ENCODE measurements around the gene ANKRD44.

ANKRD44 gene

DNA sequence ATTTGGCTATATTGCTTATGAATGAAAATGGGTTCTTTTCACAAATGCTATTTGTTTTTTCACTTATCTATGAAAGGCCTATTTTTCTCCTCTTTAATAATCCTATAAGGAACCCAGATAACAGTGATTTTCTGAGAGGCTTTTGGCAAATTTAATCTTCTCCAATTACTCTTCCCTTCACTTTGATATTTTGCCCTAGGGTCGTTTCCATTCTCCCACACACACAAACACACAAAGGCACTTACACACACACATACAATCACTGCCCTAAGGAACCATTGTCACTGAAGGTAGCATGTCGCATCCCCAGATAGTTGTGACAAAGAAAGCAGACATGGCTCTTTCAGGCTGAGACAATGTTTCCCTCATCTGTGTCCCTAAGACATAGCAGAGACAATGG lies 213.9 kb downstream of the ANKRD44 start:
- H3K27me3 ChIP-seq (ENCODE audit: insufficient read depth, insufficient read length): no peaks in the 10 kb centered on the region
- no peaks in the 10 kb centered on the region for H3K4me1 ChIP-seq (ENCODE audit: insufficient read depth, insufficient read length)
- H3K36me3 ChIP-seq (ENCODE audit: insufficient read depth, insufficient read length, low read length): no peaks in the 10 kb centered on the region
- no peak overlapping the region for H3K9ac ChIP-seq (ENCODE audit: insufficient read length, low read depth)
- H3K4me3 ChIP-seq (ENCODE audit: insufficient read length, low read depth): no peak overlapping the region
- TF ChIP-seq YY1 (IDR thresholded peaks at IDR 0.05; ENCODE audit: insufficient read depth, insufficient read length): no peak
- TF ChIP-seq SUZ12 (IDR thresholded peaks at IDR 0.05; ENCODE audit: extremely low read depth, insufficient read depth, insufficient read length): no peak
- no peak for TF ChIP-seq ZNF274 (IDR thresholded peaks at IDR 0.05; ENCODE audit: low read depth, low read length)
- no peak for DNase-seq (ENCODE audit: low read depth, low spot score)
- H3K9me3 ChIP-seq (ENCODE audit: insufficient read depth, low read length): no peaks in the 10 kb centered on the region

GRCh38 chr2:197092431-197092830 lies 218.1 kb downstream of the ANKRD44 start:
- no peaks in the 10 kb centered on the region for H3K36me3 ChIP-seq (ENCODE audit: insufficient read depth, insufficient read length, low read length)
- no peak for TF ChIP-seq YY1 (IDR thresholded peaks at IDR 0.05; ENCODE audit: insufficient read depth, insufficient read length)
- no peaks in the 10 kb centered on the region for H3K27me3 ChIP-seq (ENCODE audit: insufficient read depth, insufficient read length)
- H3K4me3 ChIP-seq (ENCODE audit: insufficient read length, low read depth): no peak overlapping the region
- H3K9me3 ChIP-seq (ENCODE audit: insufficient read depth, low read length): no peaks in the 10 kb centered on the region
- no peak overlapping the region for H3K9ac ChIP-seq (ENCODE audit: insufficient read length, low read depth)
- H3K4me1 ChIP-seq (ENCODE audit: insufficient read depth, insufficient read length): no peaks in the 10 kb centered on the region
- no peak for DNase-seq (ENCODE audit: low read depth, low spot score)

DNA sequence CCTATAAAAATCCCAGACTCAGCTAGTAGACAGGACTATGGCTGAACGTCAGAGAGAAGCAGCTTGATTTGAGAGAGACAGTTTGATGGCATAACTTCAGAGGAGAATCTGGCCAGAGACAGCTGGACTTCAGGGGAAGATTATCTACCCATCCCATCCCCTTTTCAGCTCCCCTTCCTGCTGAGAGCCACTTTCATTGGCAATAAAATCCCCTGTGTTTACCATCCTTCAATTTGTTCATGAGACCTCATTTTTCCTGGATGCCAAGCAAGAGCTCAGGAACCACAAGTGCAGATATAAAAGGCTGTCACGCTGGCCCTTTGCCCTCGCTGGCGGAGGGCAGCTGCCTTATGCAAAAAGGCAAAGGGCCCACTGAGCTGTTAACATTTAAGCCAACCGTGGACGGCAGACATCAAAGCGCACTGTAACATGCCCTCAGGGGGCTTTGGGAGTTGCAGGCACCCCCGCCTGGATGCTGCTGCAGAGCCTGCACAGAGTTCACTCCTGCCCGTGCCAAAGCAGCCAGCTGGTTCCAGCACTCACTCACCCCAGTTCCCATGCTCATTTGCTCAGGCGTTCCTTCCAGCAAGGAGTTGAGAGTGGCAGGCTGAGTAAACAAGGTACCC lies 219.7 kb downstream of the ANKRD44 start:
- TF ChIP-seq SUZ12 (IDR thresholded peaks at IDR 0.05; ENCODE audit: extremely low read depth, insufficient read depth, insufficient read length): no peak
- no peak for DNase-seq (ENCODE audit: low read depth, low spot score)
- Histone ChIP-seq H3K36me3 (ENCODE audit: insufficient read depth, insufficient read length, low read length) (no peaks in the 10 kb centered on the region), H3K27me3 (ENCODE audit: insufficient read depth, insufficient read length) (no peaks in the 10 kb centered on the region), H3K9ac (ENCODE audit: insufficient read length, low read depth) (peak overlapping the region; percentile 25), H3K4me1 (ENCODE audit: insufficient read depth, insufficient read length) (no peaks in the 10 kb centered on the region), H3K9me3 (ENCODE audit: insufficient read depth, low read length) (no peaks in the 10 kb centered on the region), H3K4me3 (ENCODE audit: insufficient read length, low read depth) (no peak overlapping the region)

- Histone ChIP-seq H3K36me3 (ENCODE audit: insufficient read depth, insufficient read length, low read length) (no peaks in the 10 kb centered on the region), H3K27me3 (ENCODE audit: insufficient read depth, insufficient read length) (no peaks in the 10 kb centered on the region), H3K9me3 (ENCODE audit: insufficient read depth, low read length) (no peaks in the 10 kb centered on the region), H3K4me3 (ENCODE audit: insufficient read length, low read depth) (no peak overlapping the region), H3K9ac (ENCODE audit: insufficient read length, low read depth) (no peak overlapping the region), H3K4me1 (ENCODE audit: insufficient read depth, insufficient read length) (no peaks in the 10 kb centered on the region)
- no peak for DNase-seq (ENCODE audit: low read depth, low spot score)
- TF ChIP-seq SUZ12 (IDR thresholded peaks at IDR 0.05; ENCODE audit: extremely low read depth, insufficient read depth, insufficient read length): no peak
These were observed 220.9 kb downstream of the ANKRD44 start for GRCh38 chr2:197089655-197090054.

- Histone ChIP-seq H3K9me3 (ENCODE audit: insufficient read depth, low read length) (no peaks in the 10 kb centered on the region), H3K4me3 (ENCODE audit: insufficient read length, low read depth) (no peak overlapping the region), H3K9ac (ENCODE audit: insufficient read length, low read depth) (no peak overlapping the region), H3K27me3 (ENCODE audit: insufficient read depth, insufficient read length) (no peaks in the 10 kb centered on the region), H3K36me3 (ENCODE audit: insufficient read depth, insufficient read length, low read length) (no peaks in the 10 kb centered on the region), H3K4me1 (ENCODE audit: insufficient read depth, insufficient read length) (no peaks in the 10 kb centered on the region)
- DNase-seq (ENCODE audit: low read depth, low spot score): no peak
- TF ChIP-seq SUZ12 (IDR thresholded peaks at IDR 0.05; ENCODE audit: extremely low read depth, insufficient read depth, insufficient read length) (no peak), YY1 (IDR thresholded peaks at IDR 0.05; ENCODE audit: insufficient read depth, insufficient read length) (no peak), ZNF274 (IDR thresholded peaks at IDR 0.05; ENCODE audit: low read depth, low read length) (no peak)
These were observed 221.9 kb downstream of the ANKRD44 start for GRCh38 chr2:197088694-197089093.

- H3K9ac ChIP-seq (ENCODE audit: insufficient read length, low read depth): no peak overlapping the region
- H3K9me3 ChIP-seq (ENCODE audit: insufficient read depth, low read length): no peaks in the 10 kb centered on the region
- no peaks in the 10 kb centered on the region for H3K36me3 ChIP-seq (ENCODE audit: insufficient read depth, insufficient read length, low read length)
- DNase-seq (ENCODE audit: low read depth, low spot score): no peak
- no peaks in the 10 kb centered on the region for H3K27me3 ChIP-seq (ENCODE audit: insufficient read depth, insufficient read length)
- TF ChIP-seq SUZ12 (IDR thresholded peaks at IDR 0.05; ENCODE audit: extremely low read depth, insufficient read depth, insufficient read length) (no peak), YY1 (IDR thresholded peaks at IDR 0.05; ENCODE audit: insufficient read depth, insufficient read length) (no peak), ZNF274 (IDR thresholded peaks at IDR 0.05; ENCODE audit: low read depth, low read length) (no peak)
- no peak overlapping the region for H3K4me3 ChIP-seq (ENCODE audit: insufficient read length, low read depth)
- H3K4me1 ChIP-seq (ENCODE audit: insufficient read depth, insufficient read length): no peaks in the 10 kb centered on the region
These were observed 224.1 kb downstream of the ANKRD44 start for GRCh38 chr2:197086500-197086899.

GRCh38 chr2:197085665-197086064 lies 224.9 kb downstream of the ANKRD44 start:
- Histone ChIP-seq H3K4me3 (ENCODE audit: insufficient read length, low read depth) (no peak overlapping the region), H3K4me1 (ENCODE audit: insufficient read depth, insufficient read length) (no peaks in the 10 kb centered on the region), H3K27me3 (ENCODE audit: insufficient read depth, insufficient read length) (no peaks in the 10 kb centered on the region), H3K9me3 (ENCODE audit: insufficient read depth, low read length) (no peaks in the 10 kb centered on the region), H3K36me3 (ENCODE audit: insufficient read depth, insufficient read length, low read length) (no peaks in the 10 kb centered on the region), H3K9ac (ENCODE audit: insufficient read length, low read depth) (no peak overlapping the region)
- no peak for TF ChIP-seq ZNF274 (IDR thresholded peaks at IDR 0.05; ENCODE audit: low read depth, low read length)
- TF ChIP-seq SUZ12 (IDR thresholded peaks at IDR 0.05; ENCODE audit: extremely low read depth, insufficient read depth, insufficient read length): no peak
- TF ChIP-seq YY1 (IDR thresholded peaks at IDR 0.05; ENCODE audit: insufficient read depth, insufficient read length): no peak
- no peak for DNase-seq (ENCODE audit: low read depth, low spot score)

DNA sequence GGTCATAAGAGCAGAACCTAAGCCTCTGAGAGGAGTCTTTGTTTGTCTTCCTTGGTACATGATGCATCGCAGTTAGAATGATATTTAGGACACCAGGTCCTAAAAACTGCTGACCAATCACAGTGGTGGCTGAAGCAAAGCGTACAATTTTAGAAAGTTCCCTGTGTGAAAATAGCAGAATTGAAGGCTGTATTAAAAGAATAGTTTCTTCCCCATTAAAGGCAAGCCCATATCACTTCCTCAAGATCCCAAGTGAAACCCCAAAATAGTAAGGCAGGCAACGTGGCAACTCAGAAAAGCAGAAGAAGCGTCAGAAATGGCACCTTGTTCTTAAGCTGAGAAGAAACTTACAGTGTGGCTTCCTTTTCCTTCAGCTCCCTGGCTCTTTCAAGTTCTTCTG lies 229.3 kb downstream of the ANKRD44 start:
- Histone ChIP-seq H3K27me3 (ENCODE audit: insufficient read depth, insufficient read length) (no peaks in the 10 kb centered on the region), H3K9ac (ENCODE audit: insufficient read length, low read depth) (no peak overlapping the region), H3K4me3 (ENCODE audit: insufficient read length, low read depth) (no peak overlapping the region), H3K4me1 (ENCODE audit: insufficient read depth, insufficient read length) (no peaks in the 10 kb centered on the region), H3K9me3 (ENCODE audit: insufficient read depth, low read length) (no peaks in the 10 kb centered on the region), H3K36me3 (ENCODE audit: insufficient read depth, insufficient read length, low read length) (no peaks in the 10 kb centered on the region)
- TF ChIP-seq YY1 (IDR thresholded peaks at IDR 0.05; ENCODE audit: insufficient read depth, insufficient read length) (no peak), SUZ12 (IDR thresholded peaks at IDR 0.05; ENCODE audit: extremely low read depth, insufficient read depth, insufficient read length) (no peak), ZNF274 (IDR thresholded peaks at IDR 0.05; ENCODE audit: low read depth, low read length) (no peak)
- DNase-seq (ENCODE audit: low read depth, low spot score): no peak
